CD4-positive, alpha-beta T cell treated with Interleukin-15 for 1 hour (primary cell): ENCODE results near the gene LYRM7.
"Not testable (repeated sequence)": the region's sequence is repeated elsewhere in the genome, so short reads cannot be mapped to it uniquely, and the experiment has no call there.

Experiments
- DNase-seq: peaks from one replicate; pipeline ENCODE4 v3.0.0-alpha.2; 2020

LYRM7 gene

GRCh38 chr5:131182839-131183238 is 12.1 kb downstream of the LYRM7 start:
- DNase-seq = no peak

- no peak for DNase-seq
Measured at GRCh38 chr5:131185523-131186104, 14.9 kb downstream of the LYRM7 start.

GRCh38 chr5:131186561-131187256 is 16.0 kb downstream of the LYRM7 start:
- DNase-seq = no peak

- no peak for DNase-seq
Measured at GRCh38 chr5:131193106-131193505, 22.4 kb downstream of the LYRM7 start.

GRCh38 chr5:131193897-131194296 is 23.2 kb downstream of the LYRM7 start:
- not testable (repeated sequence) for DNase-seq

GRCh38 chr5:131194725-131195124 is 24.0 kb downstream of the LYRM7 start:
- DNase-seq = no peak

GRCh38 chr5:131195696-131196095 is 25.0 kb downstream of the LYRM7 start:
- no peak for DNase-seq

GRCh38 chr5:131196331-131196730 is 25.6 kb downstream of the LYRM7 start:
- DNase-seq = no peak

GRCh38 chr5:131198625-131199024 is 27.9 kb downstream of the LYRM7 start:
- DNase-seq = no peak

GRCh38 chr5:131200560-131200959 is 29.8 kb downstream of the LYRM7 start:
- no peak for DNase-seq

GRCh38 chr5:131204964-131205363 is 34.2 kb downstream of the LYRM7 start:
- DNase-seq = no peak

- no peak for DNase-seq
Measured at GRCh38 chr5:131206061-131206460, 35.3 kb downstream of the LYRM7 start.

GRCh38 chr5:131206772-131207171 is 36.0 kb downstream of the LYRM7 start:
- DNase-seq = no peak

GRCh38 chr5:131209175-131209505 is 38.4 kb downstream of the LYRM7 start:
- DNase-seq = no peak

GRCh38 chr5:131209506-131210150 is 38.9 kb downstream of the LYRM7 start:
- peak; percentile 82 for DNase-seq

- DNase-seq = no peak
Measured at GRCh38 chr5:131210151-131210510, 39.4 kb downstream of the LYRM7 start.

- no peak for DNase-seq
Measured at GRCh38 chr5:131211669-131212068, 40.9 kb downstream of the LYRM7 start.

GRCh38 chr5:131212471-131213021 is 41.8 kb downstream of the LYRM7 start:
- no peak for DNase-seq

GRCh38 chr5:131214609-131215227 is 44.0 kb downstream of the LYRM7 start:
- DNase-seq = no peak

GRCh38 chr5:131217791-131218190 is 47.0 kb downstream of the LYRM7 start:
- DNase-seq = no peak

- no peak for DNase-seq
Measured at GRCh38 chr5:131218392-131218791, 47.6 kb downstream of the LYRM7 start.

GRCh38 chr5:131220566-131220965 is 49.8 kb downstream of the LYRM7 start:
- no peak for DNase-seq

- DNase-seq = no peak
Measured at GRCh38 chr5:131221008-131221703, 50.4 kb downstream of the LYRM7 start.
